ENCODE results near the gene TM9SF4.
A peak's percentile ranks its signal among the peaks of the same experiment; 100 is the strongest.

TM9SF4 gene

DNA sequence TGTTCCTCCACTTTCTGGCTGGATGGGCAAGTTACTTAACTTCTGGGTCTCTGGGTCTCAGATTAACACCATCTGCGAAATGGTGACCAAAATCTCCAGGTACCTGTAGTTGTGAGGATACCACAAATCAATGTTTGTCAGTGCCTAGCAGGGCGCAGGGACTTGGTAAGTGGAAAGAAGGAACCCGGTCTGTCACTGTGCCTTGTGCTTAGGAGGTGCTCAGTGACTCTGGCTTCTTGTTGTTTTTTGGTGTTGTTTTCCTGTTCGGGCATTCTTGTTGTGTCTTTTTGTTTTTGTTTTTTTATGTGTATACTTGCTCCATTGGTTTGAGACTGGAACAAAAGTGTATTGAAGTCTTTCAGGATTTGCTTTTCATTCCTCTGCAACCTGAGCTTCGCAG, 17.8 kb downstream of the TM9SF4 start:
- Histone ChIP-seq H3K4me3 (no peak overlapping the region), H3K9ac (ENCODE audit: insufficient read length) (no peak overlapping the region), H3K27ac (no peak overlapping the region), H3K9me3 (ENCODE audit: low read depth, low read length) (no peaks in the 10 kb centered on the region), H3K36me3 (ENCODE audit: insufficient read depth, low read length) (0 out of 2 replicates have a peak, but pooled peaks cover 3% of the 10 kb centered on the region)
- TF ChIP-seq FOXP2 (optimal IDR thresholded peaks at IDR 0.05; ENCODE audit: control extremely low read depth, extremely low read length, insufficient read depth) (no peak), EZH2 (IDR thresholded peaks at IDR 0.05) (no peak), POLR2AphosphoS5 (IDR thresholded peaks at IDR 0.05; ENCODE audit: borderline replicate concordance, low read depth, low read length) (no peak)
- no peak for DNase-seq (ENCODE audit: low read depth, low spot score)

DNA sequence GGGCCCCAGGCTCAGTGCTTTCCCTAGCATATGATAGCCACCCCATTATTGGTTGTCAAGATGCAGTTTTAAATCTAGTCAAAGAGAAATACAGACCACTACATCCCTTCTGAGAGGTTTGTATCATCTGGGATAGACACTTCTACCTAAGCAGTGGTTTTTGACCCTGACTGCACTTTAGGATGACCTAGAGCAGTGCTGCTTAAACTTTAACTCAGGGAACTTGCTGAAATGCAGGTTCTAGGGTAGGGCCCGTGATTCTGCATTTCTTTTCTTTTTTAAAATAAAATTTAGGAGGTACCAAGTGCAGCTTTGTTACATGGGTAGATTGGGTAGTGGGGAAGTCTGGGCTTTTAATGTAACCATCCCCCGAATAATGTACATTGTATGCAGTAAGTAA, 18.7 kb downstream of the TM9SF4 start:
- H3K9me3 ChIP-seq (ENCODE audit: low read depth, low read length) = no peaks in the 10 kb centered on the region
- H3K27ac ChIP-seq = no peak overlapping the region
- 0 out of 2 replicates have a peak, but pooled peaks cover 3% of the 10 kb centered on the region for H3K36me3 ChIP-seq (ENCODE audit: insufficient read depth, low read length)
- no peak overlapping the region for H3K9ac ChIP-seq (ENCODE audit: insufficient read length)
- DNase-seq (ENCODE audit: low read depth, low spot score) = no peak
- no peak overlapping the region for H3K4me3 ChIP-seq
- TF ChIP-seq FOXP2 (optimal IDR thresholded peaks at IDR 0.05; ENCODE audit: control extremely low read depth, extremely low read length, insufficient read depth) = no peak
- TF ChIP-seq EZH2 (IDR thresholded peaks at IDR 0.05) = no peak
- no peak for TF ChIP-seq POLR2AphosphoS5 (IDR thresholded peaks at IDR 0.05; ENCODE audit: borderline replicate concordance, low read depth, low read length)

GRCh38 chr20:32129863-32130262, 20.3 kb downstream of the TM9SF4 start:
- Histone ChIP-seq H3K9ac (ENCODE audit: insufficient read length) (no peak overlapping the region), H3K9me3 (ENCODE audit: low read depth, low read length) (no peaks in the 10 kb centered on the region), H3K4me3 (no peak overlapping the region), H3K36me3 (ENCODE audit: insufficient read depth, low read length) (no peaks in the 10 kb centered on the region; the same call in 1 of the 2 replicates), H3K27ac (no peak overlapping the region)
- no peak for DNase-seq (ENCODE audit: low read depth, low spot score)
- TF ChIP-seq EZH2 (IDR thresholded peaks at IDR 0.05) (no peak), FOXP2 (optimal IDR thresholded peaks at IDR 0.05; ENCODE audit: control extremely low read depth, extremely low read length, insufficient read depth) (no peak), POLR2AphosphoS5 (IDR thresholded peaks at IDR 0.05; ENCODE audit: borderline replicate concordance, low read depth, low read length) (no peak)

- Histone ChIP-seq H3K9ac (ENCODE audit: insufficient read length) (peak overlapping the region; percentile 17), H3K36me3 (ENCODE audit: insufficient read depth, low read length) (no peaks in the 10 kb centered on the region; the same call in 1 of the 2 replicates), H3K27ac (no peak overlapping the region), H3K4me3 (no peak overlapping the region), H3K9me3 (ENCODE audit: low read depth, low read length) (no peaks in the 10 kb centered on the region)
- no peak for DNase-seq (ENCODE audit: low read depth, low spot score)
- TF ChIP-seq POLR2AphosphoS5 (IDR thresholded peaks at IDR 0.05; ENCODE audit: borderline replicate concordance, low read depth, low read length) (no peak), FOXP2 (optimal IDR thresholded peaks at IDR 0.05; ENCODE audit: control extremely low read depth, extremely low read length, insufficient read depth) (no peak), EZH2 (IDR thresholded peaks at IDR 0.05) (no peak)
These were observed 20.8 kb downstream of the TM9SF4 start for GRCh38 chr20:32130352-32130751.

GRCh38 chr20:32130965-32131364, 21.5 kb downstream of the TM9SF4 start:
- no peak overlapping the region for H3K4me3 ChIP-seq
- H3K27ac ChIP-seq = no peak overlapping the region
- H3K36me3 ChIP-seq (ENCODE audit: insufficient read depth, low read length) = peaks cover 6% of the 10 kb centered on the region; the same call in 1 of the 2 replicates
- H3K9me3 ChIP-seq (ENCODE audit: low read depth, low read length) = no peaks in the 10 kb centered on the region
- TF ChIP-seq FOXP2 (optimal IDR thresholded peaks at IDR 0.05; ENCODE audit: control extremely low read depth, extremely low read length, insufficient read depth) (no peak), EZH2 (IDR thresholded peaks at IDR 0.05) (no peak), POLR2AphosphoS5 (IDR thresholded peaks at IDR 0.05; ENCODE audit: borderline replicate concordance, low read depth, low read length) (no peak)
- DNase-seq (ENCODE audit: low read depth, low spot score) = no peak
- no peak overlapping the region for H3K9ac ChIP-seq (ENCODE audit: insufficient read length)

- Histone ChIP-seq H3K4me3 (no peak overlapping the region), H3K9me3 (ENCODE audit: low read depth, low read length) (no peaks in the 10 kb centered on the region), H3K36me3 (ENCODE audit: insufficient read depth, low read length) (peaks cover 25% of the 10 kb centered on the region; the same call in 1 of the 2 replicates), H3K27ac (no peak overlapping the region), H3K9ac (ENCODE audit: insufficient read length) (no peak overlapping the region)
- TF ChIP-seq POLR2AphosphoS5 (IDR thresholded peaks at IDR 0.05; ENCODE audit: borderline replicate concordance, low read depth, low read length) (no peak), EZH2 (IDR thresholded peaks at IDR 0.05) (no peak), FOXP2 (optimal IDR thresholded peaks at IDR 0.05; ENCODE audit: control extremely low read depth, extremely low read length, insufficient read depth) (no peak)
- DNase-seq (ENCODE audit: low read depth, low spot score) = no peak
These were observed 23.5 kb downstream of the TM9SF4 start for GRCh38 chr20:32132911-32133549.

DNA sequence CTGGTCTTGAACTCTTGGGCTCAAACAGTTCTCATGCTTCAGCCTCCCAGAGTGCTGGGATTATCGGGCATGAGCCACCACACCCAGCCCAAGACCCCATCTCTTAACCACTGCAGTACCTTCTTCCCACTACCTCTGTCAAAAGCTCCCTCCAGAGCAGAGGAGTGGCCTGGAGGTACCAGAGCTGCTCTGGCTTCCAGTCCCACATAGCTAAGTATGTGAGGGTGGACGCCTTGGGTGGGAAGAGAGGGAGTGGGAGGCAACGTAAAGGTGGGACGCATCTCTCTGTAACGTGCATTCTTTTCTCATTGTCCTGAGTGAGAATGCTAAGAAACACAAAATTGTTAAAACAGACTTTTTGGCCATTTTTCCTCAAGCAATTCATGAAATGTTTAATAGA, 24.5 kb downstream of the TM9SF4 start:
- Histone ChIP-seq H3K9me3 (ENCODE audit: low read depth, low read length) (no peaks in the 10 kb centered on the region), H3K4me3 (no peak overlapping the region), H3K36me3 (ENCODE audit: insufficient read depth, low read length) (peaks cover 29% of the 10 kb centered on the region; the same call in 1 of the 2 replicates), H3K9ac (ENCODE audit: insufficient read length) (no peak overlapping the region), H3K27ac (no peak overlapping the region)
- TF ChIP-seq FOXP2 (optimal IDR thresholded peaks at IDR 0.05; ENCODE audit: control extremely low read depth, extremely low read length, insufficient read depth) (no peak), EZH2 (IDR thresholded peaks at IDR 0.05) (no peak), POLR2AphosphoS5 (IDR thresholded peaks at IDR 0.05; ENCODE audit: borderline replicate concordance, low read depth, low read length) (no peak)
- no peak for DNase-seq (ENCODE audit: low read depth, low spot score)

DNA sequence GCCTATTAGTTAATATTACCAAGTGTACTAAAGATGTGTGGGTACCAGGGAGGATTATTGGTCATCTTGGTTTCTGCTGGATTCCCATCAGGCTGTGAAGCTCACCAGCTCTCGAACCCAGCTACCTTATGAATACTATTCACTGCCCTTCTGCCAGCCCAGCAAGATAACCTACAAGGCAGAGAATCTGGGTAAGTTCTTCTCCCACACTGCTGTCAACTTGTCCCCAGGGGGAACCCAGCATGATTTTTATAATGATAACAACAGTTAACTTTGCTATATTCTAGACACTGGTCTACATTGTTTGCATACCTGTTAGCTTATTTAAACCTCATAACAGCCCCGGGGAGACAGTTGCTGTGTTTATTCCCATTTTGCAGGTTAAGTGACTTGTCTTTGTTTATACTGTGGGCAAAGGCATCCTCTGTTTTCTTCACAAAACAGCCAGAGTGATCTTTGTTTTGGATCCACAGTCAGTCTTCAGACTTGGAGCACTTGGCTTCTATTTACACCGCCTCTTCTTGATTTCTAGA, 26.5 kb downstream of the TM9SF4 start:
- no peak overlapping the region for H3K9ac ChIP-seq (ENCODE audit: insufficient read length)
- no peak overlapping the region for H3K27ac ChIP-seq
- no peak overlapping the region for H3K4me3 ChIP-seq
- no peak for TF ChIP-seq POLR2AphosphoS5 (IDR thresholded peaks at IDR 0.05; ENCODE audit: borderline replicate concordance, low read depth, low read length)
- H3K9me3 ChIP-seq (ENCODE audit: low read depth, low read length) = no peaks in the 10 kb centered on the region
- peaks cover 45% of the 10 kb centered on the region for H3K36me3 ChIP-seq (ENCODE audit: insufficient read depth, low read length)
- no peak for DNase-seq (ENCODE audit: low read depth, low spot score)
